Iris pigment epithelial cell (primary cell): ENCODE results near the gene PPP2R2C.

Source experiments
- DNase-seq: peaks from one replicate; pipeline ENCODE4 v3.0.0-alpha.2; 2011; ENCODE audit warnings: low read depth

Gene PPP2R2C

DNA sequence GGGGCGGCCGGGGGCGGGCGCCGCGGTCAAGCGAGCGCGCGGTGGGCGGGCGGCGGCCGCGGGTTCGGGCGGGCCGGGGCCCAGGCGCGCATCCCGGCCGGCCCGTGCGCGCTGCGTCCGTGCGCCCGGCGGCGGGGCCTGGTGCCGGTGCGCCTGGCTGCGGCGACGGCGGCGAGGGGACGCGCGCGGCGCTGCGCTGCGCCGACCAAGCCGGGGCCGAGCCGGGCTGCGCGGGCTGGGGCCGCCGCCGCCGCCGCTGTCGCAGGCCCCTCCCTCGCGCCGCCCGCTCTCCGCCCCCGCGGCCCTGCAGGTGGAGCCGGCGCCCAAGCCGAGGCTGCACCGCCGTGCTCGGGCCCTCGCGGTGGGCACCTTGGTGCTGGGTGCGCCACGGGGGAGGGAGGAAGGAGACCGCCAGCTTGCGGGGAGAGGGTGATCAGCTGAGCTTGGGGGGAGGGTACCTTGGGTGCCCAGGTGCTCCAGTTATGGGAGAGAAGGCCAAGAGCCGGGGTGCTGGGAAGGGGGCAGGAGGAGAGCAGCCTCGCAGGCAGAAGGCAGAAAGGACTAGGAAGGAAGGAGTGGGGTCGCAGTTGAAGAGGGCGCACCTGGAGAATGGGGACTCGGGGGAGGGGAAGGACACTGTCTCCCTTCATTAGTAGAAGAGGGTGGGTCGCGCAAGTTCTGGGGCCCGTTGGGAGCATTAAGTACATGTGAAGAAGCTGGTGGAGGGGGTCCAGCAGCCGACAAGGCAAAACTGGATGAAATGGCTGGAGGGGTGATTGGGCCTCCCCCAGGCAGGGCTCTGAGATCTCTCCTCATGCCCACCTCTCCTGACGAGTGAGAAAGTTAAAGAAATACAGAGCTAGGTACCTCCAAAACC, at the start of gene PPP2R2C:
Gene PPP2R2C (minus strand): TSS at position 228 of the 877 bp plus-strand sequence. CDS start 385 bp downstream, outside the sequence.
- DNase-seq, result no peak

- DNase-seq, result no peak
Measured at GRCh38 chr4:6520978-6521377, 48.6 kb upstream of the PPP2R2C start.

DNA sequence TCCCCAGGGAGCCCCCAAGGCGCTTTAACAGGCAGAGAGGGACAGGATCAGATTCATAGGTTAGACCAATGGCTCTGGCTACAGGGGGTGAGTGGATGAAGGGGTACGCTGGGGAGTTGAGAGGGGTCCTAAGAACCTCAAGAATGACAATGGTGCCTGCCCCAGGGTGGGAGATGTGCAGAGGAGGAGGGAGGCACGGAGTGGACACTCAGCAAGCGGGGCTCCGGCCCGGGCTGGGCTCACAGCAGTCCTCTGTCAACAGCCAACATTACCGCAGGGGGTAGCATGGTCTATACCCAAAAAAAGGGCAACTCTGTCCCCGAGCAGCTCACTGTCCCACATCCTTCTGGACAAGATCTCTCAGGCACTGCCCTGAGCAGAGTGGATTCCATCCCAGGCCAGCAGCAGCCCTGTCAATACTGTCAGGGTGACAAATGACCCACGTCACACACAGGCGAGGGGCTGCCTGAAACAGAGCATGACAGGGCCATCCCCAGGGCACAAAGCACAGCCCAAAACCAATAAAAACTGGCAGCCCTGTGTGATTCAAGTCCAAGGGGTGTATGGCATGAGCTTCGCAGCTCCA, 47.7 kb upstream of the PPP2R2C start:
- no peak for DNase-seq

- no peak for DNase-seq
Measured at GRCh38 chr4:6517171-6517570, 44.8 kb upstream of the PPP2R2C start.

GRCh38 chr4:6516762-6517161, 44.3 kb upstream of the PPP2R2C start:
- DNase-seq, result no peak

GRCh38 chr4:6516281-6516680, 43.9 kb upstream of the PPP2R2C start:
- DNase-seq, result no peak

DNA sequence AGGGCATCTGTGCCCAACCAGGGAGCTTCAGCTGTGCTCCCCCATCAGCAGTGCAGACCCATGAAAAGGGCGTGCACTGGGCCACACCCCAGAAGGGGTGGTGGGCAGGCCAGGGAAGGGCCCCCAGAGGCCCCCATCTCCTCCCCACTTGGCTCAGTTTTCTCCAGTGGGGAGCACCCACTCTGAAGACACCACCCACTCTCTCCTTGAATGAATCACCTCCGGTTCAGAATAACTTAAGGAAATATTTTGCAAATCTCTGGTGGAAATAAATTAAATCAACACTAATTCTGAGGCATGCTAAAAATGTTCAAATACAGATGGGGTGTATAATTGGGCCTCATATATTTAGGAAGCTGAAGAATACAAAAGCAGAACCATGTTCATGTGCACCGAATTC, 41.3 kb upstream of the PPP2R2C start:
- no peak for DNase-seq

- DNase-seq, result no peak
Measured at GRCh38 chr4:6509587-6509986, 37.2 kb upstream of the PPP2R2C start.

- DNase-seq, result no peak
Measured at GRCh38 chr4:6507345-6507744, 34.9 kb upstream of the PPP2R2C start.

GRCh38 chr4:6506616-6507140, 34.3 kb upstream of the PPP2R2C start:
- DNase-seq, result no peak

- no peak for DNase-seq
Measured at GRCh38 chr4:6504900-6505496, 32.6 kb upstream of the PPP2R2C start.

DNA sequence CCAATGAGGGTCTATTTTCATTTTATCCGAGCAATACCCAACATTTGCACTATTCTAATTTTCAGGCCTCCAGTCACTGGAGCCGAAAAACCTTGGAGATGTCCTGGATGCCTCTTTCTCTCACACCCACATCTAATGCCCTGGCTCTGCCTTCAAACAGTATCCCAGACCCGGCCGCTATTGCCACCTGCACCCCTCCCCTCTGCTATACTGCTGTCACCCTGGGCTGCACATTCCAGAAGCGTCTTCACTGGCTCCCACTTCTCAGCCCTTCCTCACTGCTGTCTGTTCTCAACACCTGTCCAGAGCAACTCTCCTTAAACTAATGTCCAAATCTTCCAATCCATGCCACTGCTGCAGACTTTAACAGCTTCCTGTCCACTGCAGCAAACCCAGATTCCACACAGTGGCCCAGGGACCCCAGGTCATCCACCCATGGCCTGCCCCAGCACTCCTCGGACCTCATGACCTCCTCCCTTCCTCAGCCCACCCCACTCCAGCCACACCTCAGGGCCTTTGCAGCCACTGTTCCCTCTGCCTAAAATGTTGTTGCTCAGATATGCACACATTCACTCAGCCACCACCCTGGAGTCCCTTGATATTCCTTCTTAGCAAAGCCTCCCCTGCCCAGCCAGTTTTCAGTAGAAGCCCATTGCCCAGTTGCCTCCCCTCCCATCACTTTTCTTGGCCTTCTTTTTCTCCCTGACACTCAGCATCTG, 30.5 kb upstream of the PPP2R2C start:
- DNase-seq, result no peak

GRCh38 chr4:6502147-6502546, 29.7 kb upstream of the PPP2R2C start:
- no peak for DNase-seq

GRCh38 chr4:6501171-6501570, 28.8 kb upstream of the PPP2R2C start:
- no peak for DNase-seq

GRCh38 chr4:6500481-6501140, 28.2 kb upstream of the PPP2R2C start:
- no peak for DNase-seq

DNA sequence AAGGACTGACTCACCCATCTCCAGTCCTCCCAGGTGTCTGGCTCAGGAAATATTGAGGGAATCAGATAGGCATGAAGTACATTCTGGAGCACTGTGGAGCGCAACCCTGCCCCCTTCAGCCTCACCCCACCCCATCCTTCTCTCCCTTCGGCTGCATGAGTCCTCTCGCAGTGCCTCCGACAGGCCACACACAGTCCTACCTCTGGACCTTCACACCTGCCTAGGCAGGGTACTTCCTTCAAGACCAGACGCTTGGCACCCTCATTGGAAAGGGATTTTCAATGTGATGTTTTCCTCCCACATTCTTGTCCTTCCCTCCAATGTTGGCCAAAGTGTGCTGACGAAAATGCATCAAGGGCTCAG, 26.8 kb upstream of the PPP2R2C start:
- no peak for DNase-seq

DNA sequence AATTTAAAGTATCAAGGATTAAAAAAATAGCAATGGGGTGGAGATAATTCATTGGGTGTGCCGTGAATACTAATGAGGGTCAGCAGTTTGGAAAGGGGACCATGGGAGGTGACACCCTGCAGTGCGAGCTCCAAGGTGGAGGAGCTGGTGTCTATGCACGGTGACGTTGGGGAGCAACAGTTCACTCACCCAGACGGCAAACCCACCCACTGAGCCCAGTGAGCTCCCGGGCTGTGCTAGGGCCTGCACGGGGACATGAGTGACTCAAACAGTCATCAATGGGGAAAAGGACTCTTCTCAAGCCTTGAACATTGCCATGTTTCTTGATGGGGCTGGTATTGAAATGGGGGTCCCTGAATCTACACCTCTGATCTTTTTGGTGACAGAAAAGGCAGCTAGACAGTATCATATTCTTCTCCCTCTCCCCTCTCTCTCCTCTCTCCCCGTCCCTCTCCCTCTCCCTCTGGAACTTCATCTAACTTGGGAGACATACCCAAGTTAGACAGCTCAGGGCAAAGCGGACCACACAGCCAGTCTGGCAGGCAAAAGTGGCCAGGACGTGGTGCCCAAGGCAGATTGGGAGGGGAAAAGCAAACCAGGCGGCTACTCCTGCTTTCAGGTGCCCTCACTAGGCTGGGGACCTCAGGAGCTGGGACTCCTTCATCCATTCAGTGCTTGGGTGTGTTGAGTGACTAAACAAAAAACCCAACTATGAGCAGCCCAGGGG, 26.3 kb upstream of the PPP2R2C start:
- no peak for DNase-seq

- DNase-seq, result no peak
Measured at GRCh38 chr4:6497796-6498195, 25.4 kb upstream of the PPP2R2C start.

DNA sequence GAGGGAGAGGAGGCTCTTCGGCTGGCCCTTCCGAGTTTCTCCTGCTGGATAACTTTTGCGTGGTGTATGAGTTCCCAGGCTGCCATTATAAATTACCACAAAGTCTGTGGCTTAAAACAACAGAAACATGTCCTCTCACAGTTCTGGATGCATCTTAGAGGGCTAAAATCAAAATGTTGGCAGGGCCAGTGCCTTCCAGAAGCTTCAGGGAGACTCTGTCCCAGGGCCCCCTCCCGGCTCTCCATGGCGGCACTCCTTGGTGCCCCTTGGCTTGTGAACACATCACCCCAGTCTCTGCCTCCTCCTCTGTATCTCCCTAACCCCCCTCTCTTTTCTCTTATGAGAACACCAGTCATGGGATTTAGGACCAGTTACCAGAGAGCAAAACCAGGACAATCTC, 23.3 kb upstream of the PPP2R2C start:
- no peak for DNase-seq

GRCh38 chr4:6495296-6495590, 22.8 kb upstream of the PPP2R2C start:
- DNase-seq, result no peak
